Globus pallidus (tissue), 1 donor: ENCODE data around the gene ADAMTS16.
"Not testable (repeated sequence)": the region's sequence is repeated elsewhere in the genome, so short reads cannot be mapped to it uniquely, and the experiment has no call there.

Experiments used
- DNase-seq: peaks from one replicate; pipeline ENCODE4 v3.0.0-alpha.2; 2015; ENCODE audit warnings: low spot score

ADAMTS16 gene, protein sequence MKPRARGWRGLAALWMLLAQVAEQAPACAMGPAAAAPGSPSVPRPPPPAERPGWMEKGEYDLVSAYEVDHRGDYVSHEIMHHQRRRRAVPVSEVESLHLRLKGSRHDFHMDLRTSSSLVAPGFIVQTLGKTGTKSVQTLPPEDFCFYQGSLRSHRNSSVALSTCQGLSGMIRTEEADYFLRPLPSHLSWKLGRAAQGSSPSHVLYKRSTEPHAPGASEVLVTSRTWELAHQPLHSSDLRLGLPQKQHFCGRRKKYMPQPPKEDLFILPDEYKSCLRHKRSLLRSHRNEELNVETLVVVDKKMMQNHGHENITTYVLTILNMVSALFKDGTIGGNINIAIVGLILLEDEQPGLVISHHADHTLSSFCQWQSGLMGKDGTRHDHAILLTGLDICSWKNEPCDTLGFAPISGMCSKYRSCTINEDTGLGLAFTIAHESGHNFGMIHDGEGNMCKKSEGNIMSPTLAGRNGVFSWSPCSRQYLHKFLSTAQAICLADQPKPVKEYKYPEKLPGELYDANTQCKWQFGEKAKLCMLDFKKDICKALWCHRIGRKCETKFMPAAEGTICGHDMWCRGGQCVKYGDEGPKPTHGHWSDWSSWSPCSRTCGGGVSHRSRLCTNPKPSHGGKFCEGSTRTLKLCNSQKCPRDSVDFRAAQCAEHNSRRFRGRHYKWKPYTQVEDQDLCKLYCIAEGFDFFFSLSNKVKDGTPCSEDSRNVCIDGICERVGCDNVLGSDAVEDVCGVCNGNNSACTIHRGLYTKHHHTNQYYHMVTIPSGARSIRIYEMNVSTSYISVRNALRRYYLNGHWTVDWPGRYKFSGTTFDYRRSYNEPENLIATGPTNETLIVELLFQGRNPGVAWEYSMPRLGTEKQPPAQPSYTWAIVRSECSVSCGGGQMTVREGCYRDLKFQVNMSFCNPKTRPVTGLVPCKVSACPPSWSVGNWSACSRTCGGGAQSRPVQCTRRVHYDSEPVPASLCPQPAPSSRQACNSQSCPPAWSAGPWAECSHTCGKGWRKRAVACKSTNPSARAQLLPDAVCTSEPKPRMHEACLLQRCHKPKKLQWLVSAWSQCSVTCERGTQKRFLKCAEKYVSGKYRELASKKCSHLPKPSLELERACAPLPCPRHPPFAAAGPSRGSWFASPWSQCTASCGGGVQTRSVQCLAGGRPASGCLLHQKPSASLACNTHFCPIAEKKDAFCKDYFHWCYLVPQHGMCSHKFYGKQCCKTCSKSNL

DNA sequence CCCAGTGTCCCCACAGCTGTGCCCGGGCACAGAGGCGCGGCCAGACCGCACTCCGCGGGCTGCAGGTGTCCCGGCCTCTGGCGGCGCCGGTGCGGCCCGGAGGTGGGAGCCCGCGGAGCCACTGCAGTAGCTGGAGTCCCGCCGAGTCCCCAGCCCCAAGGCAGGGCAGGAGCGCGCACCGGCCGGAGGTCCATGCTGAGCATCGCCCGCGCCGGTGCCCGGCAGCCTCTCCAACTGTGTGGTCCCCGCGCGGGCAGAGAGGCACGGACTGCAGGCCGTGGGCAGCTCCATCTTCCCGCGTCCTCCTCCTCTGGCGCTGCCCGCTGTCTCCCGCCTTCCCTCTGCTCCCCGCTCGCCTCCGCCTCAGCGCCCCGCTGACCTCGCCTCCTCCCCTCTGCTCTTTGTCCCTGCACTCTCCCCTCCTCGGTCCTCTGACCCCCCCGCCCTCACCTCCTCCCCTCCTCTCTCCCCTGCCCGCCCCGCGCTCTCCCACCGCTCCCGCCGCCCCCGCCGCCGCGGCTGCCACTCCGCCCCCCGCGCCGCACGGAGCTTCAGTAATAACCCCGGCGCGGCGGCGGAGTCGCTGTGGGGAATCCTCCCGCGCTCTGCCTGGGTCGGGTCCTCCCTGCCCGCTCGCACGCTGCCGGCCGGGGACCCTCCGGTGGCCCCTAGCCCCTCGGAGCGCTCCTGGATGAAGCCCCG, at the start of gene ADAMTS16:
Gene ADAMTS16, plus strand, starts transcription at position 554 of the 702 bp plus-strand sequence. Its CDS starts 138 bp downstream, at position 692.
- no peak for DNase-seq

DNA sequence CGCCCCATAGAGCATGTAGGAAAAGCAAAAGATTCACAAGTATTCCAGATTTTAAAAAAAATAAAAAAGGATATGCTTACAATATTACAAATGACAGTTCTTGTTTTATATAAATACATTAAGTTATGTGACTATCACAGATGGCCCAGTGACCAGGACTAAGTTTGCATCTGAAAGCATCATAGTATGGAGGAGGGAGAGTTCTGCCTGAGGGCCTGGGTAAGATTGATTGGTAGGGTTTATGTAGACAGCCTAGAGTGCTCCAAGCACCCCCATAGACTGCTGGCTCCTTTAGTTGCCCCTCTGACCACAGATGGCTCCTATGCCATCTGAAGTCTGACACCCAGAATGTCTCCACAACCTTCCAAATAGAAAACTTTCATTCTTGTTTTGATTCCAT, 48.0 kb upstream of the ADAMTS16 start:
- no peak for DNase-seq

DNA sequence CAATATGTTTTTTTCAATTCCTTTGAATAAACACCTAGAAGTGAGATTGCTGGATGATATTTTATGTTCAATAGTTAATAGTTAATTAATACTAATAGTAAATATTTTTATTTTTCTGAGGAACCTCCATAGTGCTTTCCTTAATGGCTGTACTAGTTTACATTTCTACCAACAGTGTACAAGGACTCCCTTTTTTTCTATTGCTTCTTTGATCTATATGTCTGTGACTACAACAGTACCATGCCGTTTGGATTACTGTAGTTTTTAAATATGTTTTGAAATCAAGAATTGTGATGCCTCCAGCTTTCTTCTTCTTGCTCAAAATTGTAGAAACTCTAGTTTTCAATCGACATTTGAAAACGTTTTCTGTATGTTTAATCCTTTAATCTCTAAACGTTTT, 39.5 kb upstream of the ADAMTS16 start:
- no peak for DNase-seq

DNA sequence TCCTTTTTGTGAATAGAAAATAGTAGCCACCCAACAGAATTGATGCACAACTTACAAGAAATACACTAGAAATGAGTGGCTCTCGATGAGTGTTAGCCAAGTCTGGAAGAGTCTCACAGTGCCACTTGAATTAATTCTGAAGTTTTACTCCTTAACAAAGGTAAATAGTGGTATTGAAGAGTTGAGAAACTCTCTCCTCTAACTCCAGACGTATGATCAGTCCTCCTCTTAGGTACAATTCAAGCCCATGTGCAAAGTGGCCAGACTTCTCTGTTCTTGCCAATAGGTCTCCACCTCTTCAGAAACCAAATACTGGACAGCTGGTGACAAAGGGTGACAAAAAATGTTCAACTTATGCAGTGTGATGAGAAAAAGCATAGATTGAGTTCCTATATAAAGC, 38.5 kb upstream of the ADAMTS16 start:
- DNase-seq = no peak

DNA sequence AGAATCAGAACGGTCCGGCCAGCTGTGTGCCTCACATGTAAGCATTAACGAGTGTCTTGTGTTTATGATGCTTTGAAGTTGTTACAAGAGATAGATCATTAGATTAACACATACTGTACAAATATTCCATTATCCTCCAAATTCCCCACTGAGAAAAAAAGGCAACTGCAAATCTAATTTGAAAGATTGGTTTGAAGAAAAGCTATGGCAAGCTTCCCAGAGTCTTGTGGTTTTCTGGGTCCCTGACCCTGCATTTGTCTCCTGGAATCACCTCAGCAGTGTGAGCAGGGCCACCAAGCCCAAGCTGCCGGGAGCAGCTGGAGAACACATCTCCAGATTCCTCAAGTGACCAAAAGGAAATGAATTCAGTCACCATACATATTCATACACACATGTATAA, 36.9 kb upstream of the ADAMTS16 start:
- DNase-seq = no peak

DNA sequence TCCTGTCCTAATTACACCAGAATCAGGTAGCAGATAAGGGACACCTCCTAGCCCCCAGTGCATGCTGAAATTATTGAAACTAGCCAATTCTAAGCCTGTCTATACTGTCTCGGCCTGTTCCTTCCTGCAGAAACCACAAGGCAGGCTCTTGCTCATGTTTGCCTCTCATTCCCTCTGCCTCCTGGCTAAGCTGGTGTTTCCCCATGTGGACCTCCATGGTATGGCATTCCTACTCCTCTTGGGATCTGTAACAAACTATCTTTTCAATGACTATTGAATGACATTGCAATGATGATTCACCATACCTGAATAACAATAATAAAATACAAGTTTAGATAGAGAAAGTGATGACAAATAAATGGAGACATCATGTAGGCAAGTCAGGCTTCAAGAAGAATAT, 35.6 kb upstream of the ADAMTS16 start:
- no peak for DNase-seq

DNA sequence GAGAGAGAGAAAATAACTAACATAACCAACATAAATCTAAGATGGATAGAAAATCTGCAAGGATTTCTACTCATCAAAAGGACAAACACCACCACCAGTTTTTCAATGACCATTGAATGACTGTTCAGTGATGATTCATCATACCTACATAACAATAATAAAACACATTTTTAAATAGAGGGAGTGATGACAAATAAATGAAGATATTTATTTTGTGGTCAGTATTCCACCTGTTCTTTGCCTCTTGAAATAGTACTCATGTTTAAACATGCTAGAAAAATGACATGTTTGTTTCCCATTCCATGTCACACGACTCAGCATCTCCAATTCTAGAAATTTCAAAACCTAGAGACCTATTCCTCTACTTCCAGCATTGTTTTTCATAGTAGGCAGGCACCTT, 34.6 kb upstream of the ADAMTS16 start:
- no peak for DNase-seq

DNA sequence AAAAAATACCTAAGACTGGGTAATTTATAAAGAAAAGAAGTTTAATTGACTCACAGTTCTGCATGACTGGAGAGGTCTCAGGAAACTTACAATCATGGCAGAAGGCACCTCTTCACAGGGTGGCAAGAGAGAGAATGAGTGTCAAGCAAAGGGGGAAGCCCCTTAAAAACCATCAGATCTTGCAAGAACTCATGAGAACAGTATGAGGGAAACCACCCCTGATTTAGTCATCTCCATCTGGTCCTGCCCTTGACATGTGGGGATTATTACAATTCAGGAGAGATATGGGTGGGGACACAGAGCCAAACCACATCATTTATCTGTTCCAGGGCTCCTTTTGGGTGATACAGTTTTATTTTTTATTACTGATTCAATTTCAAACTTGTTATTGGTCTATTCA, 23.2 kb upstream of the ADAMTS16 start:
- DNase-seq = no peak

DNA sequence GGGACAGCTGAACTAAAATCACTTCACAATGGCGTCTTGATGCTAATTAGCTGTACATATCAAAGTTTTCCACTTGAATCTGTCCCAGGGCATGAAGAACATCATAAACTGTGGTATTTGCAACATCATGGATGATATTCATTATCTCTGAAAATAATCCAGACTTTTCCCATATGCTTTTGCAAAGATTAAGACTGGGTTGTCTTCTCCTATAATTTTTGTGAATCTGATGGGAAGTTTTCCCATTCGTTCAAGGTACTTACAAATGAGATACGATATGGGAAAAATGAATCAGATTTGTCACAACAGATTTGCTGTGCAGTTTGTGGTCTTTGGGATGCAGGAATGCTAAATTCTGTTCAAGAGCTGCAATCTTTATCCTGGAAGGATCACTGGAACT, 17.4 kb upstream of the ADAMTS16 start:
- no peak for DNase-seq

DNA sequence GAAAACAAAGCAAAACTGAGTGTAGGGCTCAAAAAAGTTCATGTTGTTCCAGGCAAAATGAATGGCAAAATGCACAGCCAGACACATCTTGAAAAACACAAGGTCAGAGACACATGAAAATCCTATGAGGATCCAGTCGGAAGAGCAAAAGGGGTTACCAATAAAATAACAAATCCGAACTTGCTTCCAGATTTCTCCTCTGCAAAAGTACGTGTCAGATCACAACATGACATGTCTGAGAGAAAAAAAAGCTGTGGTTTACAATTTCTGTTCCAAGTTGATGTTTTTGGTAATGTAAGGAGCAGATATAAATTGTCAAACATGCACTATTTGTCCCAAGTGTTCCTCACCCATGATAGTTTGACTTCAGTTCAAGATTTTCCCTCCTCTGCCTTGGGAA, 15.9 kb upstream of the ADAMTS16 start:
- DNase-seq = no peak

DNA sequence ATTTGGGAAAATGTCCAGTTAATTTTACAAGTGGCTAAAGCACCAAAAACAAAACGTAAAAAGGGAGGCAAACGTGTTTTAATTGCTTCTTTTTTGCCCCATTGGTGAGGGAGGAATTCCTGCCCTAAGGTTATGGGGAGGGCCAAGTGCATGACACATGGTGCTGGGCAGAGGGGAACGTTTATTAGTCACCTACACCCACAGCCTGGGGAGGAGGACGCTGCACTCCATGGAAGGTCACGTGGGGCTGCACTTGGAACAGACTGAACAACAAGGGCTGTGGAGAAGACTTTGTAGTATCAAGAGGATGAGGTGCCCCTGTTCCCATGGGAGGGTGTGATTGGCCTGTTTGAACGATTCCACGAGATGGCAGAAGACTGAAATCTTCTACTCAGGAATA, 13.7 kb upstream of the ADAMTS16 start:
- DNase-seq = no peak

DNA sequence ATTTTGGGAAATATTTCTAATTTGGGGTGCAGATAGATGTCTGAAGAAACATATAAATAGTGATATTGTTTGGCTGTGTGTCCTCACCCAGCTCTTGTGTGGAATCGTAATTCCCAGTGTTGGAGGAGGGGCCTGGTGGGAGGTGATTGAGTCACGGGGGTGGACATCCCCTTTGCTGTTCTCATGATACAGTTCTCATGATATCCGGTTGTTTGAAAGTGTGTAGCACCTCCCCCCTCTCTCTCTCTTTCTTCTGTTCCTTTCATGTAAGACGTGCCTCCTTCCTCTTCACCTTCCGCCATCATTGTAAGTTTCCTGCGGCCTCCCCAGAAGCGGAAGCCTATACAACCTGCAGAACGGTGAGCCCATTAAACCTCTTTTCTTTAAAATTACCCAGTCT, 11.4 kb upstream of the ADAMTS16 start:
- DNase-seq = no peak

DNA sequence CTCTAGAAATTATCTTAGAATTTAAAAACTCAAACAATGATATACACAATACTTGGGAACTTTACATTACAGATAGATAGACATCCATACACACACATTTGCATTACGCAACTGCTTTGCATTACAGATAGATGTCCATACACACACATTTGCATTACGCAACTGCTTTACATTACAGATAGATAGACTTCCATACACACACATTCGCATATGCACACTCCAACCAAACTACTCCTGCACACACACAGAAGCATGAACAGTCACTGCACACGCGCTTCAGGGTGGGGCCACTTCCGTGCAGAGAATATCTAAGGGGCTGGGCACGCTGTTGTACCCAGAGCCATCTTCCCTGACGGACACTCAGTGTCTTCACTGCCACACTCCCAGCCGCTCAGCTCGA, 7.9 kb upstream of the ADAMTS16 start:
- DNase-seq = no peak

DNA sequence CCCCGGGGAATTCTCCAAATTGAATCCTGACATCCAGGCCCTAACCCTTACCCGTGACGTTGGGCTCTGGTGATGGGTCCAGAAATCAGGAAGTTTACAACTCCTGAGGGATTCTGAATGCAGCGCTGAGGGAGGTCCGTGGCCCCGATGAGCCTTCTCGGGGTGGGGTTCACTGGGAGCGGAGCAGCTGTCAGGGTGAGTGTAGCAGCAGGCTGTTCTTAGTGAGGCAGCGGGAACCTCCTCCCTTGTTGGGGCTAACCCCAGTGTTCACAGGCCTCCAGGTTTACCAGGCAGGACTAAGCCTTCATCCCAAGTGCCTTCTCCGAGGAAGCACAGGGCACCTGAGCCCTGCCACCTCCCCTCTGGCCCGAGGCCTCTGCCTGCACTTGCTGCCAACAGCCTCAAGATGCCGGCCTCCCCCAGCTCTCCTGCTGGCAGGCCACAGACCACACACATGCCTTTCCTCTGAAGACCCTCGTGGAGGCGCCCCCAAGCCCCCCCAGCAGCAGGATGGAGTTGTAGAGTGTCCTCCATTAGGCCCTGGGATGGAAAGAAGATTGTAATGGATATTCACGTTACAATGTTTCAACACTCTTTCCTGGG, 7.3 kb upstream of the ADAMTS16 start:
- no peak for DNase-seq

DNA sequence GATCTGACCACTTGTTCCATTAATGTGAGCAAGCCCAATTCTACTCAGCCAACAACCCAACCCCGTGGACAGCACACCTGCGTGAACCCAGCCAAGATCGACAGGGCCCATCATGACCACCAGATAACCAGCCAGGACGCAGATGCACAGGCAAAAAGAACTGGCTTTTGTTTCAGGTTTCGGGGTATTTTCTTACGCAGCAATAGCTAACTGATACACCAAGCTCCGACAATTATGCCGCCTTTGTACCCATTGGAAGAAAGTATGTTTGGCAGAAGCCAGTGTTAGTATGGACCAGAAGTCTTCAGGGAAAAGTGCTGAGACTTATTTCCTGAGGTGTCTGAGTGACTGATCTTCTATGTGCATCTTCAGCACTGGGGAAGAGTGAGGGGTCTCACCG, 6.0 kb upstream of the ADAMTS16 start:
- DNase-seq = no peak

DNA sequence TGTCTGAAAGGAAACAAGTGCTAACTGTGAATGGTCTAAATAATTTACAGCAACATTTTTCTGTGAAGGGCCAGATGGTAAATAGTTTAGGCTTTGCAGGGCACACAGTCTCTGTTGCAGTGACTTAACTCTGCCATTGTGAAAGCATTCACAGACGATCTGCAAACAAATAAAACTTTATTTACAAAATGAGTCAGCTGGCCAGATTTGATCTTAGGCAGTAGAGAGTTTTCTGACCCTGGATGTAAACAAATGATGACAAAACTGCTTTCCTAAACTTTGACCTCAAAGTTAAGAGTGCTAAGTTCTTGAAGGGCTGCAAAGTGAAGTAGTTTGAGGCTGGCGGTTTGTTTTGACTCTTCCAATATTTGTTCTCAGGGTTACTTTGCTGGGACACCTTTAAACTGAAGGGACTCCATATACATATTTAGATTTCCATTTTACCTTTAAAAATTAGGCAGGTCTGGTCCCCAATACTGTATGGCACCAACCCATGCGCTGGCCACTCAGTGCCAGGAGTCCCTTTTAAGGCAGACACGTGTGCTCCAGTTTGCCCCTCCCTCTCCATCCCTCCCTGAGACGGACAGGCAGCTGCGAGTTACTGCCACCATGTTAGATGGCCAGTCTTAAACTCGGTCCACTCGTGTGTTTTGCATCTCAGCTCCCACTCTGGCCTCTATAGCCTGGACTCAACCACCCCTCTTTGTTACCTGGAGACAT, 4.0 kb upstream of the ADAMTS16 start:
- no peak for DNase-seq

DNA sequence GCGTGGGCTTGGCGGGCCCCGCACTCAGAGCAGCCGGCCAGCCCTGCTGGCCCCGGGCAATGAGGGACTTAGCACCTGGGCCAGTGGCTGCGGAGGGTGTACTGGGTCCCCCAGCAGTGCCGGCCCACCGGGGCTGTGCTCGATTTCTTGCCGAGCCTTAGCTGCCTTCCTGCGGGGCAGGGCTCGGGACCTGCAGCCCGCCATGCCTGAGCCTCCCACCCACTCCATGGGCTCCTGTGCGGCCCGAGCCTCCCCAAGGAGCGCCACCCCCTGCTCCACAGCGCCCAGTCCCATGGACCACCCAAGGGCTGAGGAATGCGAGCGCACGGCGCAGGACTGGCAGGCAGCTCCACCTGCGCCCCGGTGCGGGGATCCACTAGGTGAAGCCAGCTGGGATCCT, 2.3 kb upstream of the ADAMTS16 start:
- not testable (repeated sequence) for DNase-seq

DNA sequence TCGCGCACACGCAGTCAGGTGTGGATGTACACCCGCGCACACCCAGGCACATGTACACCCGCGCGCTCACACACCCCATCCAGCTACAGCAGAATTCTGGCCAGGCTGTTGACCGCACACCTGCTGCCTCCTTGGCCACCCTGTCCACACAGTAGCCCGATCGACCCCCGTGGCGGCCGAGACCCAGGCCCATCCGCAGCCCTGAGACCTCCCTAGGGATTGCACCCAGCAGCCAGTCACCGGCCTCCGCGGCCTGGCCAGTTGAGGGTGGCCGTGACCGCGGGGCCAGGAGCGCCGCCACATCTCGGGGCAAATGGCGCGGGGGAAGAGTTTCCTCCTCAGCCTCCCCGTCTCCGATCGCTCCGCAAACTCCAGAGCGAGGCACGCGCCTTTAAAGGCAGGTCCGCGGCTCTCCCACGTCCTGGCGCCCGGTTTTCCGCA, 774 bp upstream of the ADAMTS16 start:
- DNase-seq = no peak

DNA sequence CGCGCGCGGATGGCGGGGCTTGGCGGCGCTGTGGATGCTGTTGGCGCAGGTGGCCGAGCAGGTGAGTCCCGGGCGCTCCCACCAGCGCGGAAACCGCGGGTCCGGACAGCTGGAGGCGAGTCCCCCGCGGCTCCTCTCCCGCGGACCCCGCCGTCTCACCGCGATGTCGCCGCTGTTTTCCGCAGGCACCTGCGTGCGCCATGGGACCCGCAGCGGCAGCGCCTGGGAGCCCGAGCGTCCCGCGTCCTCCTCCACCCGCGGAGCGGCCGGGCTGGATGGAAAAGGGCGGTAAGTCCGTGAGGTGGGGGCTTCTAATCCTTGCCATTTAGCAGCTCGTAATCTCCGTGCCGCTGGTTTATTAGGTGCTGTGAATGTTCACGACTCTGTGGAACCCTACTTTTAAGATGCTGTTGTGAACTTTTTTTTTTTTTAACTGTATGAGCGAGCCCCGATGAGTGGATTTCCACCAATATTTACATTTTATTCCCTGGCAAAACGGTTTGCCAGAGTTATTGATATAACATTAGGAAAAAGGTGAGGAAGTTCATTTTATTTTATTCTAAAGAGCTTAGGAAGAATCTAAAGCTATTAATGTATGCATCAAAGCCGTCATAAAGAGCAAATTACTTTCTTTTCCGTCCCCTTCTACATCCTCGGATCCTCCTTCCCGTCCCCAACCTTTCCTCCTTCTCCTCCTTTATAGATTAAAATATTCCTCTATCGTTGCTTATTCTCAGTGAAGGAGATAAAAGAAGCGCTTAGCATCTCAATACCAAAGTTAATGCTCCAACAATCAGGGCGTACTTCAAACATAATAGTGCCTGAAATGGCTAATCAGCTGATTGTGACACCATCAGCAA, 579 bp downstream of the ADAMTS16 start:
- DNase-seq = no peak

DNA sequence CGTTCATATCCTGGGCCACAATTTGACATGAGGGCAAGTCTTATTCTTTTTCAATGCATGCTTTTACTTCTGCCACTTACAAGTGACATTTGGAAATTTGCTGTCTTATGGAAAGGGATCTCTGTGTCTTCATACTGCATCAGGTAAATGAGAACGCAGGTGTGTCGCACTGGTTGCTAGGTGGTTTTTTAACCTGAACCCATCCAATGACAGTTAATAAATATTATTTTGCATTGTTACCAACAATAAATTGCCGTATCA, 1.1 kb downstream of the ADAMTS16 start:
- no peak for DNase-seq
